Measurements from ENCODE around the gene ZNF385B. TPM values are rescaled to one million over a fixed set of nuclear protein-coding genes. Genes with fewer than 3 reads are reported as not detected.

ZNF385B gene
- polyA plus RNA-seq, 1 experiment = not detected

- H3K9me3 ChIP-seq (ENCODE audit: control insufficient read depth, insufficient read depth, low read length) = no peaks in the 10 kb centered on the region
- H3K27me3 ChIP-seq (ENCODE audit: control insufficient read depth, insufficient read depth, low read length) = no peaks in the 10 kb centered on the region
- TF ChIP-seq CTCF (IDR thresholded peaks at IDR 0.05; ENCODE audit: low read depth, low read length) = no peak
- ChIA-PET POLR2A (no interaction called here), CTCF (no interaction called here)
- no peak overlapping the region for H3K27ac ChIP-seq (ENCODE audit: low read depth, low read length)
- no peak for DNase-seq (ENCODE audit: low read depth, low spot score)
- no peak overlapping the region for H3K4me3 ChIP-seq (ENCODE audit: low read depth, low read length)
Observed at GRCh38 chr2:179686069-179686468, 175.3 kb downstream of the ZNF385B start.

GRCh38 chr2:179685146-179685545, 176.3 kb downstream of the ZNF385B start:
- ChIA-PET POLR2A (no interaction called here), CTCF (no interaction called here)
- Histone ChIP-seq H3K27me3 (ENCODE audit: control insufficient read depth, insufficient read depth, low read length) (no peaks in the 10 kb centered on the region), H3K4me3 (ENCODE audit: low read depth, low read length) (no peak overlapping the region), H3K9me3 (ENCODE audit: control insufficient read depth, insufficient read depth, low read length) (no peaks in the 10 kb centered on the region), H3K27ac (ENCODE audit: low read depth, low read length) (no peak overlapping the region)
- no peak for TF ChIP-seq CTCF (IDR thresholded peaks at IDR 0.05; ENCODE audit: low read depth, low read length)
- DNase-seq (ENCODE audit: low read depth, low spot score) = no peak

GRCh38 chr2:179682756-179683155, 178.7 kb downstream of the ZNF385B start:
- Histone ChIP-seq H3K4me3 (ENCODE audit: low read depth, low read length) (no peak overlapping the region), H3K9me3 (ENCODE audit: control insufficient read depth, insufficient read depth, low read length) (no peaks in the 10 kb centered on the region), H3K27me3 (ENCODE audit: control insufficient read depth, insufficient read depth, low read length) (no peaks in the 10 kb centered on the region), H3K27ac (ENCODE audit: low read depth, low read length) (no peak overlapping the region)
- POLR2A ChIA-PET = no interaction called here
- TF ChIP-seq CTCF (IDR thresholded peaks at IDR 0.05; ENCODE audit: low read depth, low read length) = no peak
- no peak for DNase-seq (ENCODE audit: low read depth, low spot score)
- CTCF ChIA-PET = no interaction called here

- CTCF ChIA-PET = interaction anchor here (1.3 kb wide), 1 partner anchor 26 kb away, joined by 3 read pairs; no protein-coding TSS in a partner anchor
- Histone ChIP-seq H3K4me3 (ENCODE audit: low read depth, low read length) (no peak overlapping the region), H3K9me3 (ENCODE audit: control insufficient read depth, insufficient read depth, low read length) (no peaks in the 10 kb centered on the region), H3K27ac (ENCODE audit: low read depth, low read length) (no peak overlapping the region), H3K27me3 (ENCODE audit: control insufficient read depth, insufficient read depth, low read length) (no peaks in the 10 kb centered on the region)
- no peak for TF ChIP-seq CTCF (IDR thresholded peaks at IDR 0.05; ENCODE audit: low read depth, low read length)
- DNase-seq (ENCODE audit: low read depth, low spot score) = no peak
- POLR2A ChIA-PET = no interaction called here
Observed at GRCh38 chr2:179677746-179678505, 183.5 kb downstream of the ZNF385B start.

- CTCF ChIA-PET = interaction anchor here (1.3 kb wide), 1 partner anchor 25 kb away, joined by 3 read pairs; no protein-coding TSS in a partner anchor
- TF ChIP-seq CTCF (IDR thresholded peaks at IDR 0.05; ENCODE audit: low read depth, low read length) = no peak
- Histone ChIP-seq H3K27me3 (ENCODE audit: control insufficient read depth, insufficient read depth, low read length) (no peaks in the 10 kb centered on the region), H3K4me3 (ENCODE audit: low read depth, low read length) (no peak overlapping the region), H3K27ac (ENCODE audit: low read depth, low read length) (no peak overlapping the region), H3K9me3 (ENCODE audit: control insufficient read depth, insufficient read depth, low read length) (no peaks in the 10 kb centered on the region)
- DNase-seq (ENCODE audit: low read depth, low spot score) = no peak
- POLR2A ChIA-PET = no interaction called here
Observed at GRCh38 chr2:179677077-179677688, 184.2 kb downstream of the ZNF385B start.
